Measurements from ENCODE around the gene RNF5. TPM values are rescaled to one million over a fixed set of nuclear protein-coding genes. Genes with fewer than 3 reads are reported as not detected.

The RNF5 gene
- total and polyA plus RNA-seq, 9 of the 15 experiments (the other 6 are each of a cell fraction or from before 2014, with no cell fraction given): 62.2 to 245 (median 129) TPM

DNA sequence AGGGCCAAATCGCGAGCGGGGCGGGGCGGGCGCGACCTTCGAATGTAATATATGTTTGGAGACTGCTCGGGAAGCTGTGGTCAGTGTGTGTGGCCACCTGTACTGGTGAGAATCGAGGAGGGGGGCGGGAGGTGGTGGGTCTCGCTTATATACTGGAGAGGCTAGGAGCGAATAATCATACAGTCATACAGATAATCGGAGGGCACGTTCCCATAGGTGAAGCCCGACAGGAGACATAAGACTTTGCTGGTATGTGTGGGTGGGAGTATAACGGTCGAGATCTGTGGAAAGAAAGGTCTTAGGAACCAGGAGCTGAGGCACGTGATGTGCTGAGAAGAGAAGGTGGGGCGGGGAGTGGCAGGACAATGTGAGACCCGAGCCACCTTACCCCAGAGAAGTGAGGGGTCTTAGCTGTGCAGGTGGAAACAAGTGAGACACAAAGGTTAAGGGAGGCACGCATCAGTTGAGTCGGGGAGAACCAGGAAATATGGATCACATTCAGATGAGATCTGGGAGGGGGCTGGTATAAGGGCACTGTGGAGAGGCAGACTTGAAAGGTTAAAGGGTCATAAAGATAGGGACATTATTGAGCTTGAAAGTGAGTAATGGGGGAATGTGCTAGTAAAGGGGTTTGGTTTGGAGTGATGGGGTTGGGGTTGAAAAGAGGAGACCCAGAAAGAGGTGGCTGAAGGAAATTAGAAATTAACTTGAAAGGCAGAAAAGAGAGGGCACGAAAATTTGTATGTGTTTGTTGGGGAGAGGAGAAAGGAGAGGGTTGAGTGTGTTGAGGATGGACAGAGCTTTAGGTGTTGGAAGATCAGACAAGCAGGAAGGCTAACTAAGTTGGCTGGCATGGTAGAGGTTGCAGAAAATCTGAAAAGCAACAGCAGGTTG is 589 bp downstream of the RNF5 start (continued):
- TF ChIP-seq, protein P1, sequence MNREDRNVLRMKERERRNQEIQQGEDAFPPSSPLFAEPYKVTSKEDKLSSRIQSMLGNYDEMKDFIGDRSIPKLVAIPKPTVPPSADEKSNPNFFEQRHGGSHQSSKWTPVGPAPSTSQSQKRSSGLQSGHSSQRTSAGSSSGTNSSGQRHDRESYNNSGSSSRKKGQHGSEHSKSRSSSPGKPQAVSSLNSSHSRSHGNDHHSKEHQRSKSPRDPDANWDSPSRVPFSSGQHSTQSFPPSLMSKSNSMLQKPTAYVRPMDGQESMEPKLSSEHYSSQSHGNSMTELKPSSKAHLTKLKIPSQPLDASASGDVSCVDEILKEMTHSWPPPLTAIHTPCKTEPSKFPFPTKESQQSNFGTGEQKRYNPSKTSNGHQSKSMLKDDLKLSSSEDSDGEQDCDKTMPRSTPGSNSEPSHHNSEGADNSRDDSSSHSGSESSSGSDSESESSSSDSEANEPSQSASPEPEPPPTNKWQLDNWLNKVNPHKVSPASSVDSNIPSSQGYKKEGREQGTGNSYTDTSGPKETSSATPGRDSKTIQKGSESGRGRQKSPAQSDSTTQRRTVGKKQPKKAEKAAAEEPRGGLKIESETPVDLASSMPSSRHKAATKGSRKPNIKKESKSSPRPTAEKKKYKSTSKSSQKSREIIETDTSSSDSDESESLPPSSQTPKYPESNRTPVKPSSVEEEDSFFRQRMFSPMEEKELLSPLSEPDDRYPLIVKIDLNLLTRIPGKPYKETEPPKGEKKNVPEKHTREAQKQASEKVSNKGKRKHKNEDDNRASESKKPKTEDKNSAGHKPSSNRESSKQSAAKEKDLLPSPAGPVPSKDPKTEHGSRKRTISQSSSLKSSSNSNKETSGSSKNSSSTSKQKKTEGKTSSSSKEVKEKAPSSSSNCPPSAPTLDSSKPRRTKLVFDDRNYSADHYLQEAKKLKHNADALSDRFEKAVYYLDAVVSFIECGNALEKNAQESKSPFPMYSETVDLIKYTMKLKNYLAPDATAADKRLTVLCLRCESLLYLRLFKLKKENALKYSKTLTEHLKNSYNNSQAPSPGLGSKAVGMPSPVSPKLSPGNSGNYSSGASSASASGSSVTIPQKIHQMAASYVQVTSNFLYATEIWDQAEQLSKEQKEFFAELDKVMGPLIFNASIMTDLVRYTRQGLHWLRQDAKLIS (CRISPR knock-in tag; IDR thresholded peaks at IDR 0.05): no peak
- no peak for TF ChIP-seq ZKSCAN8 (CRISPR knock-in tag; IDR thresholded peaks at IDR 0.05)
- TF ChIP-seq, protein P2, sequence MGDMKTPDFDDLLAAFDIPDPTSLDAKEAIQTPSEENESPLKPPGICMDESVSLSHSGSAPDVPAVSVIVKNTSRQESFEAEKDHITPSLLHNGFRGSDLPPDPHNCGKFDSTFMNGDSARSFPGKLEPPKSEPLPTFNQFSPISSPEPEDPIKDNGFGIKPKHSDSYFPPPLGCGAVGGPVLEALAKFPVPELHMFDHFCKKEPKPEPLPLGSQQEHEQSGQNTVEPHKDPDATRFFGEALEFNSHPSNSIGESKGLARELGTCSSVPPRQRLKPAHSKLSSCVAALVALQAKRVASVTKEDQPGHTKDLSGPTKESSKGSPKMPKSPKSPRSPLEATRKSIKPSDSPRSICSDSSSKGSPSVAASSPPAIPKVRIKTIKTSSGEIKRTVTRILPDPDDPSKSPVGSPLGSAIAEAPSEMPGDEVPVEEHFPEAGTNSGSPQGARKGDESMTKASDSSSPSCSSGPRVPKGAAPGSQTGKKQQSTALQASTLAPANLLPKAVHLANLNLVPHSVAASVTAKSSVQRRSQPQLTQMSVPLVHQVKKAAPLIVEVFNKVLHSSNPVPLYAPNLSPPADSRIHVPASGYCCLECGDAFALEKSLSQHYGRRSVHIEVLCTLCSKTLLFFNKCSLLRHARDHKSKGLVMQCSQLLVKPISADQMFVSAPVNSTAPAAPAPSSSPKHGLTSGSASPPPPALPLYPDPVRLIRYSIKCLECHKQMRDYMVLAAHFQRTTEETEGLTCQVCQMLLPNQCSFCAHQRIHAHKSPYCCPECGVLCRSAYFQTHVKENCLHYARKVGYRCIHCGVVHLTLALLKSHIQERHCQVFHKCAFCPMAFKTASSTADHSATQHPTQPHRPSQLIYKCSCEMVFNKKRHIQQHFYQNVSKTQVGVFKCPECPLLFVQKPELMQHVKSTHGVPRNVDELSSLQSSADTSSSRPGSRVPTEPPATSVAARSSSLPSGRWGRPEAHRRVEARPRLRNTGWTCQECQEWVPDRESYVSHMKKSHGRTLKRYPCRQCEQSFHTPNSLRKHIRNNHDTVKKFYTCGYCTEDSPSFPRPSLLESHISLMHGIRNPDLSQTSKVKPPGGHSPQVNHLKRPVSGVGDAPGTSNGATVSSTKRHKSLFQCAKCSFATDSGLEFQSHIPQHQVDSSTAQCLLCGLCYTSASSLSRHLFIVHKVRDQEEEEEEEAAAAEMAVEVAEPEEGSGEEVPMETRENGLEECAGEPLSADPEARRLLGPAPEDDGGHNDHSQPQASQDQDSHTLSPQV (IDR thresholded peaks at IDR 0.05): no peak
- no peak; a peak in 1 of 4 replicates for TF ChIP-seq TRIM24 (IDR thresholded peaks at IDR 0.05)
- no peak for TF ChIP-seq CBX8 (IDR thresholded peaks at IDR 0.05; ENCODE audit: borderline replicate concordance, extremely low read depth, low read depth, low read length, poor library complexity, severe bottlenecking)
- no peak for TF ChIP-seq BCOR (IDR thresholded peaks at IDR 0.05)
- TF ChIP-seq ZNF766 (CRISPR knock-in tag; conservative IDR thresholded peaks at IDR 0.05): no peak
- no peak for TF ChIP-seq RBM14 (IDR thresholded peaks at IDR 0.05; ENCODE audit: borderline replicate concordance, insufficient read depth, low read depth, low read length)
- TF ChIP-seq FUS (optimal IDR thresholded peaks at IDR 0.05; ENCODE audit: low read depth, low read length): no peak
- TF ChIP-seq, protein P3, sequence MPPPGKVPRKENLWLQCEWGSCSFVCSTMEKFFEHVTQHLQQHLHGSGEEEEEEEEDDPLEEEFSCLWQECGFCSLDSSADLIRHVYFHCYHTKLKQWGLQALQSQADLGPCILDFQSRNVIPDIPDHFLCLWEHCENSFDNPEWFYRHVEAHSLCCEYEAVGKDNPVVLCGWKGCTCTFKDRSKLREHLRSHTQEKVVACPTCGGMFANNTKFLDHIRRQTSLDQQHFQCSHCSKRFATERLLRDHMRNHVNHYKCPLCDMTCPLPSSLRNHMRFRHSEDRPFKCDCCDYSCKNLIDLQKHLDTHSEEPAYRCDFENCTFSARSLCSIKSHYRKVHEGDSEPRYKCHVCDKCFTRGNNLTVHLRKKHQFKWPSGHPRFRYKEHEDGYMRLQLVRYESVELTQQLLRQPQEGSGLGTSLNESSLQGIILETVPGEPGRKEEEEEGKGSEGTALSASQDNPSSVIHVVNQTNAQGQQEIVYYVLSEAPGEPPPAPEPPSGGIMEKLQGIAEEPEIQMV (tag; conservative IDR thresholded peaks at IDR 0.05; ENCODE audit: low read depth): no peak
- TF ChIP-seq KLF6 (CRISPR knock-in tag; IDR thresholded peaks at IDR 0.05; ENCODE audit: borderline replicate concordance): peak; percentile 37; the same call in 1 of the 2 replicates
- no peak for TF ChIP-seq ZNF79 (CRISPR knock-in tag; IDR thresholded peaks at IDR 0.05; ENCODE audit: low read depth)
- TF ChIP-seq, protein P4, sequence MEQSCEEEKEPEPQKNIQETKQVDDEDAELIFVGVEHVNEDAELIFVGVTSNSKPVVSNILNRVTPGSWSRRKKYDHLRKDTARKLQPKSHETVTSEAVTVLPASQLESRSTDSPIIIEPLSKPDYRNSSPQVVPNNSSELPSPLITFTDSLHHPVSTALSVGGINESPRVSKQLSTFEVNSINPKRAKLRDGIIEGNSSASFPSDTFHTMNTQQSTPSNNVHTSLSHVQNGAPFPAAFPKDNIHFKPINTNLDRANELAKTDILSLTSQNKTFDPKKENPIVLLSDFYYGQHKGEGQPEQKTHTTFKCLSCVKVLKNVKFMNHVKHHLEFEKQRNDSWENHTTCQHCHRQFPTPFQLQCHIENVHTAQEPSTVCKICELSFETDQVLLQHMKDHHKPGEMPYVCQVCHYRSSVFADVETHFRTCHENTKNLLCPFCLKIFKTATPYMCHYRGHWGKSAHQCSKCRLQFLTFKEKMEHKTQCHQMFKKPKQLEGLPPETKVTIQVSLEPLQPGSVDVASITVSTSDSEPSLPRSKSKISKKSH (CRISPR knock-in tag; IDR thresholded peaks at IDR 0.05): no peak
- 0 out of 2 replicates have a peak, but pooled peaks have one; percentile 24 for TF ChIP-seq KLF16 (IDR thresholded peaks at IDR 0.05)
- TF ChIP-seq PHB (CRISPR knock-in tag; IDR thresholded peaks at IDR 0.05): no peak

Measured in K562 (cell line).